ENCODE results near the gene OVAAL.

DNA sequence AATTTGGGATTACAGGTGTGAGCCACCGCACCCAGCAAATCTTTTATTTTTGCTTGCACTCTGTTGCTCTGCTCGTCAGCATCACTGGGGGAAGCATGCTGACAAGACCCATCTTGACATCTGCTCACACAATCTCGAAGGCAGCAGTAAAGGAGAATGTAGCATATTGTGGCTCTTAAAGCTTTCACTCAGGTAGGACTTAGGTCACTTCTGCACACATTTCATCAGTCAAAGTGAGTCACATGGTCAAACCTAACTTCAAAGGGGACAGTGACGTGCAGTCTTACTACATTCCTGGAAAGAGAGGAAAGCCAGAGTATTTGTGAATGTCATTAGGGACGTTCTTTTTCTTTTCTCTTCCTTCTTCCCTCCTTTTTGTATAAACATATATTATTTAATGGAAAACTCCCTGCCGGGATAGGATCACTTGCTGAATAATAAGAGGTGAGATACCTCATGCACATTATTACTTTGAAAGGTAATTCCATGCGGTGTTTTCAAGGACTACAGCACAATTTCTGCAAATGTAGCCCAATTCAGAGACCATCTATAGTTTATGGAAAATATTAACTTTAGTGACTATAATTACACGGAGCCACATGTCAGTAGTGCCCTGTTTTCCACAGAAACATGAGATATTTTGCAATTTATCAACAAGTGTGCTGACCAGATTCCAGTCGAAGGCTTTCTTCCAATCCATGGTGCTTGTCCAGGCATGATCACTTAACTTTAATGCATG lies 37.1 kb upstream of the OVAAL start:
- TF ChIP-seq, protein P1, sequence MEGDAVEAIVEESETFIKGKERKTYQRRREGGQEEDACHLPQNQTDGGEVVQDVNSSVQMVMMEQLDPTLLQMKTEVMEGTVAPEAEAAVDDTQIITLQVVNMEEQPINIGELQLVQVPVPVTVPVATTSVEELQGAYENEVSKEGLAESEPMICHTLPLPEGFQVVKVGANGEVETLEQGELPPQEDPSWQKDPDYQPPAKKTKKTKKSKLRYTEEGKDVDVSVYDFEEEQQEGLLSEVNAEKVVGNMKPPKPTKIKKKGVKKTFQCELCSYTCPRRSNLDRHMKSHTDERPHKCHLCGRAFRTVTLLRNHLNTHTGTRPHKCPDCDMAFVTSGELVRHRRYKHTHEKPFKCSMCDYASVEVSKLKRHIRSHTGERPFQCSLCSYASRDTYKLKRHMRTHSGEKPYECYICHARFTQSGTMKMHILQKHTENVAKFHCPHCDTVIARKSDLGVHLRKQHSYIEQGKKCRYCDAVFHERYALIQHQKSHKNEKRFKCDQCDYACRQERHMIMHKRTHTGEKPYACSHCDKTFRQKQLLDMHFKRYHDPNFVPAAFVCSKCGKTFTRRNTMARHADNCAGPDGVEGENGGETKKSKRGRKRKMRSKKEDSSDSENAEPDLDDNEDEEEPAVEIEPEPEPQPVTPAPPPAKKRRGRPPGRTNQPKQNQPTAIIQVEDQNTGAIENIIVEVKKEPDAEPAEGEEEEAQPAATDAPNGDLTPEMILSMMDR (IDR thresholded peaks at IDR 0.05; ENCODE audit: extremely low read depth in 1 of 2, insufficient read depth in 1 of 2, low read depth in 1 of 2, low read length in 2 of 2): no peak
- TF ChIP-seq EZH2 (IDR thresholded peaks at IDR 0.05; ENCODE audit: borderline replicate concordance, low read depth, low read length, severe bottlenecking): no peak
- TF ChIP-seq POLR2AphosphoS5 (IDR thresholded peaks at IDR 0.05; ENCODE audit: insufficient read depth, low read depth, low read length): no peak
- no peak for TF ChIP-seq POLR2A (IDR thresholded peaks at IDR 0.05; ENCODE audit: low read depth, low read length)
- TF ChIP-seq GATA2 (IDR thresholded peaks at IDR 0.05; ENCODE audit: insufficient read depth, insufficient read length, low read depth, low read length): no peak
